K562 (cell line): Measurements from ENCODE around the gene ATP4B. TPM values are rescaled to one million over a fixed set of nuclear protein-coding genes. Genes with fewer than 3 reads are reported as not detected.

ENCODE experiments used
- ATAC-seq: fragments of 200-7000 bp; cut with Tn5 transposase; 3 replicates; pipeline ENCODE4 v1.9.1; 2020; ENCODE audit warnings: moderate library complexity
- BruUV-seq: library from RNA; stranded (reverse); fragments of 400-500 nt; replicated peaks from 2 replicates; lab custom pipeline; 2021; lab: Mats Ljungman, UMichigan
- CTCF ChIA-PET: fragments of 300-600 bp; formaldehyde crosslinking; extraction: SDS; loops from one replicate; lab custom pipeline; 2021; ENCODE audit warnings: low intra/inter-chr PET ratio; lab: Yijun Ruan, JAX
- POLR2A ChIA-PET: fragments of 300-600, 350-650 bp; sonication (Branson Sonifier 250); formaldehyde crosslinking; extraction: SDS; loops from one replicate; lab custom pipeline; 2021; ENCODE audit warnings: antibody characterized with exemption, inconsistent platforms; lab: Yijun Ruan, JAX
- DNase-seq, 4 experiments: peaks; one replicate each; pipeline versions ENCODE4 v3.0.0 to v3.0.0-alpha.2; 2011 to 2018; ENCODE audit warnings: low spot score in 3 of 4, mixed read lengths in 3 of 4; ENCODE audit errors: extremely low read depth in 1 of 4
- FAIRE-seq: peaks from 2 replicates; lab custom pipeline; 2011; peaks lifted over from hg19 to GRCh38; lab: Jason Lieb, UNC
- H2AFZ ChIP-seq: 2 replicates; pipeline ENCODE4 v1.6.0; 2011; ENCODE audit warnings: low read depth, low read length, control low read depth, inconsistent platforms
- H3K27ac ChIP-seq: fragments of 200-600 bp; 3 replicates; pipeline ENCODE4 v1.8.0; 2011; ENCODE audit warnings: low read depth, mild to moderate bottlenecking, control low read depth, inconsistent platforms, low read length, moderate library complexity, mixed read lengths; ENCODE audit errors: extremely low read depth
- H3K27me3 ChIP-seq, 2 experiments: fragments of 300-600 bp in 1 of 2; 2 replicates in 1 of 2; 3 replicates in 1 of 2; pipeline versions ENCODE4 v1.6.0 to v1.8.0; 2011; ENCODE audit warnings: inconsistent platforms in 2 of 2, low read length in 2 of 2, mild to moderate bottlenecking in 1 of 2, mixed read lengths in 1 of 2, moderate library complexity in 1 of 2; ENCODE audit not compliant: control insufficient read depth in 2 of 2, insufficient read depth in 2 of 2
- H3K36me3 ChIP-seq: fragments of 300-600 bp; 3 replicates; pipeline ENCODE4 v1.8.0; 2011; ENCODE audit warnings: mild to moderate bottlenecking, low read length, inconsistent platforms; ENCODE audit not compliant: control insufficient read depth, insufficient read depth
- H3K4me1 ChIP-seq, 2 experiments: fragments of 200-600 bp in 1 of 2; replicated peaks in 1 of 2; 2 replicates in 1 of 2; 3 replicates in 1 of 2; pipeline versions ENCODE4 v1.5.1 to v1.8.0; 2011; ENCODE audit warnings: inconsistent platforms in 2 of 2, low read length in 2 of 2, mild to moderate bottlenecking in 1 of 2, mixed read lengths in 1 of 2, moderate library complexity in 1 of 2; ENCODE audit not compliant: control insufficient read depth in 2 of 2, insufficient read depth in 2 of 2
- H3K4me2 ChIP-seq: 2 replicates; pipeline ENCODE4 v1.6.1; 2011; ENCODE audit warnings: low read length, control low read depth, inconsistent platforms, mixed read lengths; ENCODE audit not compliant: insufficient read depth
- H3K4me3 ChIP-seq: fragments of 200-600 bp; sonication (generic), shearing (Covaris generic); 2 replicates; pipeline ENCODE4 v1.5.1; 2016; ENCODE audit warnings: control low read depth, inconsistent platforms
- H3K79me2 ChIP-seq: fragments of 200-600 bp; 3 replicates; pipeline ENCODE4 v1.8.0; 2011; ENCODE audit warnings: low read length, inconsistent platforms; ENCODE audit not compliant: control insufficient read depth, insufficient read depth
- H3K9ac ChIP-seq, 2 experiments: 2 replicates each; pipeline versions ENCODE4 v1.6.0 to v1.6.1; 2011; ENCODE audit warnings: low read depth in 2 of 2, low read length in 2 of 2, control low read depth in 1 of 2, inconsistent platforms in 1 of 2, mild to moderate bottlenecking in 1 of 2, mixed read lengths in 1 of 2; ENCODE audit not compliant: insufficient read depth in 1 of 2
- H3K9me1 ChIP-seq: one replicate; pipeline ENCODE4 v1.6.0; 2011; ENCODE audit warnings: inconsistent platforms, mild to moderate bottlenecking, low read length, moderate library complexity; ENCODE audit not compliant: control insufficient read depth, insufficient read depth
- H3K9me3 ChIP-seq: replicated peaks from 2 replicates; pipeline ENCODE4 v1.5.1; 2011; ENCODE audit warnings: low read depth, low read length, inconsistent platforms; ENCODE audit not compliant: control insufficient read depth, insufficient read depth
- H4K20me1 ChIP-seq: replicated peaks from 2 replicates; pipeline ENCODE4 v1.6.1; 2011; ENCODE audit warnings: low read length, inconsistent platforms, mixed read lengths; ENCODE audit not compliant: control insufficient read depth, insufficient read depth
- E2F5 ChIP-seq: sonication (generic); formaldehyde crosslinking; IDR thresholded peaks from 2 replicates; pipeline ENCODE4 v1.8.0; 2022; ENCODE audit warnings: mild to moderate bottlenecking, missing genetic modification reagents
- ZNF586 ChIP-seq: fragments of 450-650 bp; formaldehyde crosslinking; conservative IDR thresholded peaks from 2 replicates; pipeline ENCODE4 v1.4.0; 2020; ENCODE audit warnings: mild to moderate bottlenecking, moderate library complexity
- WGBS: fragments of 100-300 bp; shearing (Covaris generic); methylation state at CpG from one replicate; pipeline ENCODE4 v1.1.6; 2016; ENCODE audit warnings: low coverage, mixed read lengths; ENCODE audit not compliant: insufficient coverage; ENCODE audit errors: missing lambda C conversion rate; 5-methylcytosine and 5-hydroxymethylcytosine counted together
- in situ Hi-C: fragments of 300-500 bp; cut with MboI; formaldehyde crosslinking; loops from 4 replicates; pipeline ENCODE4 v1.15.0; 2018; ENCODE audit warnings: inconsistent platforms, mixed read lengths
- intact Hi-C: fragments of 100-400 bp; cut with micrococcal nuclease; formaldehyde crosslinking; loops from 2 replicates; pipeline ENCODE4 v1.14.2; 2022
- polyA plus RNA-seq, 8 experiments: library from polyadenylated mRNA; depleted of rRNA in 4 of 8; stranded (reverse) in 5 of 8; unstranded in 3 of 8; fragments of >200 nt; fragmentation: Nextera tagmentation in 2 of 8; fragmentation: Illumina TruSeq in 1 of 8; extraction: Ambion mirVana in 2 of 8; extraction: Trizol in 1 of 8; gene quantifications; 2 replicates each; pipeline versions ENCODE4 v1.2.1 to v1.2.3, GENCODE V29; 2011 to 2014; ENCODE audit warnings: inconsistent platforms in 1 of 8, missing spikeins in 1 of 8
- total RNA-seq, 7 experiments: library from RNA; depleted of rRNA in 6 of 7; stranded (reverse); fragments of >200 nt in 6 of 7; fragmentation: Illumina TruSeq in 2 of 7; extraction: Trizol in 2 of 7; gene quantifications; 2 replicates each; pipeline versions ENCODE4 v1.2.1 to v1.2.3, GENCODE V29; 2011 to 2021; ENCODE audit warnings: low replicate concordance in 1 of 7

ATP4B gene
- total and polyA plus RNA-seq, 9 of the 15 experiments (the other 6 are each of a cell fraction or from before 2014, with no cell fraction given): not detected

GRCh38 chr13:113616991-113617749, 40.8 kb downstream of the ATP4B start:
- H3K27ac ChIP-seq: no peak overlapping the region
- H3K4me3 ChIP-seq: no peak overlapping the region
- 64% methylated on average over 11 of the region's 18 CpGs for WGBS
- intact Hi-C loops (no loop called here), in situ Hi-C loops (no loop called here)
- no TSS peak for BruUV-seq
- no peaks in the 10 kb centered on the region; the same call in none of the 2 replicates for H4K20me1 ChIP-seq
- H3K27me3 ChIP-seq: no peaks in the 10 kb centered on the region
- no peak overlapping the region for H3K4me2 ChIP-seq
- no peak for FAIRE-seq
- H3K4me1 ChIP-seq: peaks cover 0 to 9% of the 10 kb centered on the region in 2 experiments; a peak in 2 of 5 replicates
- H3K9ac ChIP-seq: no peak overlapping the region
- H3K9me1 ChIP-seq: no peaks in the 10 kb centered on the region
- POLR2A ChIA-PET: no interaction called here
- TF ChIP-seq E2F5 (CRISPR knock-in tag) (no peak), ZNF586 (CRISPR knock-in tag) (no peak)
- peaks cover 65% of the 10 kb centered on the region; the same call in 2 of the 3 replicates for H3K36me3 ChIP-seq
- DNase-seq: no peak
- ATAC-seq: no peak
- H3K9me3 ChIP-seq: no peaks in the 10 kb centered on the region
- CTCF ChIA-PET: no interaction called here
- H2AFZ ChIP-seq: no peak overlapping the region
- peaks cover 81% of the 10 kb centered on the region for H3K79me2 ChIP-seq
